Epidermal melanocyte (primary cell): ENCODE measurements around the gene TBXA2R.
"Not testable (repeated sequence)": the region's sequence is repeated elsewhere in the genome, so short reads cannot be mapped to it uniquely, and the experiment has no call there.

Experiments
- DNase-seq: peaks from one replicate; pipeline ENCODE4 v3.0.0; 2011; ENCODE audit warnings: low spot score; ENCODE audit not compliant: insufficient read length

Gene TBXA2R

GRCh38 chr19:3641515-3642269, 35.0 kb upstream of the TBXA2R start:
- no peak for DNase-seq

- no peak for DNase-seq
Observed at GRCh38 chr19:3639479-3639878, 32.8 kb upstream of the TBXA2R start.

- no peak for DNase-seq
Observed at GRCh38 chr19:3638208-3639193, 31.8 kb upstream of the TBXA2R start.

GRCh38 chr19:3637621-3638020, 30.9 kb upstream of the TBXA2R start:
- DNase-seq, result no peak

- no peak for DNase-seq
Observed at GRCh38 chr19:3636962-3637361, 30.3 kb upstream of the TBXA2R start.

GRCh38 chr19:3636506-3636905, 29.8 kb upstream of the TBXA2R start:
- no peak for DNase-seq

GRCh38 chr19:3634496-3635045, 27.9 kb upstream of the TBXA2R start:
- DNase-seq, result no peak

- no peak for DNase-seq
Observed at GRCh38 chr19:3633559-3633988, 26.9 kb upstream of the TBXA2R start.

- no peak for DNase-seq
Observed at GRCh38 chr19:3632739-3633558, 26.3 kb upstream of the TBXA2R start.

- DNase-seq, result no peak
Observed at GRCh38 chr19:3632098-3632497, 25.4 kb upstream of the TBXA2R start.

- no peak for DNase-seq
Observed at GRCh38 chr19:3631053-3631861, 24.6 kb upstream of the TBXA2R start.

- DNase-seq, result not testable (repeated sequence)
Observed at GRCh38 chr19:3628766-3629165, 22.1 kb upstream of the TBXA2R start.

- no peak for DNase-seq
Observed at GRCh38 chr19:3627351-3627723, 20.7 kb upstream of the TBXA2R start.

GRCh38 chr19:3626473-3627350, 20.0 kb upstream of the TBXA2R start, which contains the start of gene CACTIN:
Gene CACTIN (minus strand): TSS chr19:3626790. CDS start chr19:3626762, 28 bp downstream.
- DNase-seq, result peak; percentile 100

- no peak for DNase-seq
Observed at GRCh38 chr19:3625996-3626472, 19.4 kb upstream of the TBXA2R start.

GRCh38 chr19:3623716-3624115, 17.0 kb upstream of the TBXA2R start:
- DNase-seq, result no peak

- no peak for DNase-seq
Observed at GRCh38 chr19:3622224-3622623, 15.5 kb upstream of the TBXA2R start.

- DNase-seq, result no peak
Observed at GRCh38 chr19:3621689-3622088, 15.0 kb upstream of the TBXA2R start.
